Naive B cell (primary cell): ENCODE measurements around the gene NPSR1. TPM values are rescaled to one million over a fixed set of nuclear protein-coding genes. Genes with fewer than 3 reads are reported as not detected.
"Not testable (repeated sequence)": the region's sequence is repeated elsewhere in the genome, so short reads cannot be mapped to it uniquely, and the experiment has no call there.

ENCODE experiments used
- ATAC-seq, 2 donors: fragments of 150-1000 bp; cut with Tn5 transposase; 2 replicates each; pipeline ENCODE4 v1.10.0; 2021; ENCODE audit warnings: low read depth in 2 of 2, mild to moderate bottlenecking in 2 of 2, moderate library complexity in 2 of 2
- DNase-seq: peaks from one replicate; pipeline ENCODE4 v3.0.0; 2022
- H3K27ac Mint-ChIP-seq, 6 donors: one replicate each; pipeline ENCODE4 v1.8.0; 2020 to 2022; ENCODE audit warnings: mild to moderate bottlenecking in 6 of 6, mixed read lengths in 6 of 6, moderate library complexity in 5 of 6, inconsistent platforms in 2 of 6
- H3K27me3 Mint-ChIP-seq, 3 donors: one replicate each; pipeline ENCODE4 v1.8.0; 2021 to 2022; ENCODE audit warnings: mixed read lengths in 3 of 3, mild to moderate bottlenecking in 1 of 3
- H3K36me3 Mint-ChIP-seq, 2 donors: one replicate each; pipeline ENCODE4 v1.8.0; 2020 to 2022; ENCODE audit warnings: mixed read lengths in 2 of 2, inconsistent platforms in 1 of 2, mild to moderate bottlenecking in 1 of 2
- H3K4me1 Mint-ChIP-seq, 3 donors: one replicate each; pipeline ENCODE4 v1.8.0; 2020 to 2022; ENCODE audit warnings: mixed read lengths in 3 of 3, inconsistent platforms in 1 of 3, mild to moderate bottlenecking in 1 of 3, moderate library complexity in 1 of 3
- H3K4me3 Mint-ChIP-seq, 8 donors: one replicate each; pipeline ENCODE4 v1.8.0; 2020 to 2022; ENCODE audit warnings: mild to moderate bottlenecking in 8 of 8, mixed read lengths in 8 of 8, moderate library complexity in 8 of 8, inconsistent platforms in 2 of 8
- H3K9me3 Mint-ChIP-seq, 7 donors: one replicate each; pipeline ENCODE4 v1.8.0; 2020 to 2022; ENCODE audit warnings: mixed read lengths in 7 of 7, mild to moderate bottlenecking in 5 of 7, inconsistent platforms in 2 of 7, moderate library complexity in 1 of 7
- polyA plus RNA-seq, 6 donors: library from polyadenylated mRNA; unstranded; fragments of 300-500 nt; fragmentation: Illumina TruSeq; gene quantifications; one replicate each; pipeline ENCODE4 v1.2.3, GENCODE V29; 2021; ENCODE audit warnings: low read depth in 6 of 6

NPSR1 gene
- polyA plus RNA-seq, 6 donors from 2014 or later: not detected

DNA sequence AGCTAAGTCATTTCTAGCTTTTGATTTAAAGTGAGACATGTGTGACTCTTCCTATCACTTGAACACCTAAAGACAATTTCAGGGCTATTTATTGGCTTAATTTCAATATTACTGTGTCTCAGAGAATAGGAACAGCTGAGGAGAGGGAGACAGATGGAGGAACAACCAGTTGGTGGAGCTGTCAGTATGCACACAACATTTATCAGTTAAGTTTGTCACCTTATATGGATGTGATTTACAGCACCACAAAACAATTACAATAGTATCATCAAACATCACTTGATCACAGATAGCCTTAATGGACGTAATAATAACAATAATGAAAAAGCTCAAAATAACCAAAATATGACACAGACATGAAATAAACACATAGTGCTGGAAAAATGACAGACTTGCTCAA is 129.6 kb downstream of the NPSR1 start:
- ATAC-seq: no peak
- H3K27ac Mint-ChIP-seq: no peak overlapping the region
- H3K36me3 Mint-ChIP-seq: peaks cover 6 to 14% of the 10 kb centered on the region in 2 donors
- DNase-seq: no peak
- no peaks in the 10 kb centered on the region for H3K27me3 Mint-ChIP-seq
- no peak overlapping the region for H3K4me3 Mint-ChIP-seq
- H3K4me1 Mint-ChIP-seq: no peaks in the 10 kb centered on the region
- H3K9me3 Mint-ChIP-seq: peaks cover 10 to 23% (median 12%) of the 10 kb centered on the region in 7 donors

DNA sequence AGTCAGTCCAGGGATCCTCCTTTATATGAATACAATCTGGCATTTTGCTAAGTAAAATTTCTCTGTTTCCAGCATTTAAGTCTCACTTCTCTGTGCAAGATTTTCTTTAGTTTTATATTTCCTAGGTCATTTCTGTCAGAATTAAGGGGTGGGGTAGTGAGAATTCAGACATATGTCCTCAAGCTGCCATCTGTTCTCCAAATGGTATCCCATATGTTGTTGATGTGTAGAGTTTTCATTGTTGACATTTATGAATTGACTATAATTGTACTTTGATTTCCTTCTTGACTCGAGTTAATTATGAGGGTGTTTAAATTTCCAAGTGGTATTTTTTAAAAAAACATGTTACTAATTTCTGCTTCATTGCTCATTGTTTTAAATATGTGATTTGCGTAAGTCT is 148.8 kb downstream of the NPSR1 start:
- Mint-ChIP-seq H3K36me3 (no peaks in the 10 kb centered on the region), H3K4me1 (no peaks in the 10 kb centered on the region), H3K9me3 (peaks cover 0 to 10% (median 4%) of the 10 kb centered on the region in 7 donors), H3K4me3 (no peak overlapping the region), H3K27me3 (peaks cover 0 to 5% (median under 1%) of the 10 kb centered on the region in 3 donors), H3K27ac (peak overlapping the region in 1 of 6 donors; percentile 62)
- no peak for ATAC-seq
- DNase-seq: no peak

DNA sequence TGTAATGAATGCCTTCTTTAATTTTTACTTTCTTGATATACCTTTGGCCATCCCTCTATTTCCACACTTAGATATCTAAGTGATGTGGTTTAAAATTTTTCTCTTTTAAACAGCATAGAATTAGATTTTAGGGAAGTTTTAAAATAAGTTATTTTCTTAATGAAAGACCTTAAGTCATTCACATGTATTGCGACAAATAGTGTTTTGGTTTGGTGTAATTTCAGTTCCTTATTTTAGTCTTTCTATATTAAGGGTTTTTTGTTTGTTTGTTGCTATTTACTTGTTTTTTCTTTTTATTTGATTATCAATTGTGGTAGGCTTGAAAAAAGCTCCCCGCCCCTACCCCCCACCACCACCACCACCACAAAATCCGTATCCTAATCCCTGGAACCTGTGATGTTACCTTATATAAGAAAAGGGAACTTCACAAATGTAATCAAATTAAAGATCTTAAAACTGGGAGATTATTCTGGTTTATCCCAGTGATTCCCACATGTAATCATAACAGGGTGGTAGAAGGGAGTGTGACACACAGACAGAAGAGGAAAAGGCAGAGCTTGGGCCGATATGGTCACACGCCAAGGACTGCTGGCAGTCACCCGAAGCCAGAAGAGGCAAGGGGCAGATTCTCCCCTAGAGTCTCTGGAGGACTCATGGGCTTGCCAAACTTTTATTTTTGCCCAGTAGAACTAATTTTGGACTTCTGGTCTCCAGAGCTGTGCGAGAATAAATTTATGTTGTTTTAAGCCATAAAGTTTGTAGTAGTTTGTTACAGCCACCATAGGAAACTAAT is 149.7 kb downstream of the NPSR1 start:
- Mint-ChIP-seq H3K27me3 (peaks cover 0 to 5% (median 3%) of the 10 kb centered on the region in 3 donors), H3K27ac (no peak overlapping the region), H3K4me3 (no peak overlapping the region), H3K36me3 (no peaks in the 10 kb centered on the region), H3K4me1 (no peaks in the 10 kb centered on the region), H3K9me3 (peaks cover 0 to 10% (median 4%) of the 10 kb centered on the region in 7 donors)
- DNase-seq (no peak), ATAC-seq (no peak)

DNA sequence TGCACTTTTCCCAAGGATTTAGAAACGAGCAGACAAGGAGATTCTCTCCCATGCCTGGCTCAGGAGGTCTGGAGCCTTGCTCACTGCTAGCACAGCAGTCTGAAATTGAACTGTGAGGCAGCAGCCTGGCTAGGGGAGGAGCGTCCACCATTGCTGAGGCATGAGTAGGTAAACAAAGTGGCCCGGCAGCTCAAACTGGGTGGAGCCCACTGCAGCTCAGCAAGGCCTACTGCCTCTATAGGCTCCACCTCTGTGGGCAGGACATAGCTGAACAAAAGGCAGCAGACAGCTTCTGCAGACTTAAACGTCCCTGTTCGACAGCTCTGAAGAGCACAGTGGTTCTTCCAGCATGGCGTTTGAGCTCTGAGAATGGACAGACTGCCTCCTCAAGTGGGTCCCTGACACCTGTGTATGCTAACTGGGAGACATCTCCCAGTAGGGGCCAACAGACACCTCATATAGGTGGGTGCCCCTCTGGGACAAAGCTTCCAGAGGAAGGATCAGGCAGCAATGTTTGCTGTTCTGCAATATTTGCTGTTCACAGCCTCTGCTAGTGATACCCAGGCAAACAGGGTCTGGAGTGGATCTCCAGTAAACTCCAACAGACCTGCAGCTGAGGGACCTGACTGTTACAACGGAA is 156.3 kb downstream of the NPSR1 start:
- not testable (repeated sequence) for H3K4me1 Mint-ChIP-seq, DNase-seq, H3K36me3 Mint-ChIP-seq, H3K4me3 Mint-ChIP-seq, H3K27me3 Mint-ChIP-seq, ATAC-seq
- peak overlapping the region in 1 of 6 donors; percentile 38 for H3K27ac Mint-ChIP-seq
- peaks cover 0 to 11% (median 4%) of the 10 kb centered on the region in 7 donors for H3K9me3 Mint-ChIP-seq

DNA sequence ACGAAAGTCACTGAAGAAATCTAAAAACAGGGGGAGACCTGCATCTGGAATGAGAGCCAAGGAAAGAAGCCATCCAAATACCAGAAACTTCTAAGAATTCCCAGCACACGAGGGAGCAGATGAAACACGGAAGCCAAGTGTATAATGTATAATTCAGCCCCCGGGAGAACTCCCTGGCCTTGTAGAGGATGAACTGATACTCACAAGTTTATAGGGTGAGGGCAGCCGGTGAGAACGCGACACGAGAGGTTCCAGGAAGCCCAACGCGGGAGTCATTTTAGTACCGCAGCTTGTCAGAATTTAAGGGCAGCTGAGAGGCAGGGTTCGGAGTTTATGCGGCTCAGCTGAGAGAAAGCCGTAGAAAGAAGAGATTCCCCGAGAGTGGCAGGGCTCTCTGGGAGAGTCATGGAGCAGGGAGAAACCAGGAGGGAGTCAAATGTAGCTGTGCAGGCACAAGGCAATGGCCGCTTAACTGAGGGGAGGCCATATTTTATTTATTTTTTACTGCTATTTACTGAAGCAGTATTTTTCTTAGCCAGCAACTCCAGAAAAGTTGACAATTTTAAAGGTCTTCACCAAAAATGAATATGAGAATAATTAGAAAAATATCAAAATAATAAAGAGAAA is 164.0 kb downstream of the NPSR1 start:
- Mint-ChIP-seq H3K36me3 (no peaks in the 10 kb centered on the region), H3K4me3 (no peak overlapping the region), H3K9me3 (peaks cover 0 to 6% (median 0%) of the 10 kb centered on the region in 7 donors), H3K27ac (no peak overlapping the region), H3K4me1 (no peaks in the 10 kb centered on the region), H3K27me3 (no peaks in the 10 kb centered on the region)
- DNase-seq (no peak), ATAC-seq (no peak)

DNA sequence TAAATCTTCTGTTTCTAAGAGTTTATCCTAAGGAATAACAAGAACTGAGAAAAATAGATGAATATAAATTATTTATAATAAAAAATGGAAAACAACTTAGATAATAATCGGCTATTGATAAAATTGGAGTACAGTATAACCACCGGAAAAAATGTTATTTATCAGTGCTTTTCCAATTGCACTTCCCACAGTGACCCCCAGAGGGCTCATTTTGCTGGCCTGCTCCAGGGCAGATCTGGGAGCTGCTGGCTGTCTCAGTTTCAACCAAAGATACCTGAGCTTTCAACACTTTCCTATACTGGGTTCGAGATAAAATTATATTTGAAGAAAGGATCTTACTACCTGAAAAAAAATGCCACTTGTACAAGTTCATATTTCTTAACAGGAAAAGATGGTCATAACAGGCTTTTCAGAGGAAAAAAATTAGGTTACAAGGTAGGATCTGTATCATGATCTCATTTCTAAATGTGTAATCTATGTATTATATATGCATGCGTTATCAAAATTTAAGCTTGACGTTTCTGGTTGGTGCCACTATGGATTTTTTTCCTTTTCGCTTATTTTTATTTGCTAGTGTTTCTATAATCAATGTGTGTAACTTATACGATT is 165.7 kb downstream of the NPSR1 start:
- DNase-seq (peak; percentile 9), ATAC-seq (no peak)
- Mint-ChIP-seq H3K27me3 (no peaks in the 10 kb centered on the region), H3K36me3 (no peaks in the 10 kb centered on the region), H3K27ac (no peak overlapping the region), H3K4me1 (no peaks in the 10 kb centered on the region), H3K9me3 (peaks cover 0 to 5% (median 0%) of the 10 kb centered on the region in 7 donors), H3K4me3 (peak overlapping the region in 1 of 8 donors; percentile 37)

DNA sequence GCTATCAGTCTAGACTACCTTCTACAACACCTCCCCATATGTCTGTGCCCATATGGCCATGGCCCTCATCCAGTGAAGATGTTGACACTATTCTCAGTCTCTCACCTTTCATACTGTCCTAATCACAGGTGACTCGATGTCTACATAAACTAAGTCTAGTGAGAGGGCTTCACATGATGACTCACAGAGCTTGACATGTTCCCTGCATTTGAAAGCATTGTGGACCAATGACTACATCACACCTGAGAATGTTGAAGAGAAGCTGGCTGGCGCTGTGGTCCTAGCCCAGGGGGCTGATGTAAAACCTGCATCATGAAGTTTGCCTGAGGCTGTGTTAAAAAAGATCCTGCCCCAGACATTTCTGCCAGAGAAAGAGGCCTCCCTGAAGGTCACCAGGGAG is 167.2 kb downstream of the NPSR1 start:
- H3K27me3 Mint-ChIP-seq: no peaks in the 10 kb centered on the region
- no peak overlapping the region for H3K4me3 Mint-ChIP-seq
- H3K9me3 Mint-ChIP-seq: no peaks in the 10 kb centered on the region
- H3K4me1 Mint-ChIP-seq: no peaks in the 10 kb centered on the region
- no peak for DNase-seq
- H3K27ac Mint-ChIP-seq: no peak overlapping the region
- ATAC-seq: no peak
- H3K36me3 Mint-ChIP-seq: no peaks in the 10 kb centered on the region

DNA sequence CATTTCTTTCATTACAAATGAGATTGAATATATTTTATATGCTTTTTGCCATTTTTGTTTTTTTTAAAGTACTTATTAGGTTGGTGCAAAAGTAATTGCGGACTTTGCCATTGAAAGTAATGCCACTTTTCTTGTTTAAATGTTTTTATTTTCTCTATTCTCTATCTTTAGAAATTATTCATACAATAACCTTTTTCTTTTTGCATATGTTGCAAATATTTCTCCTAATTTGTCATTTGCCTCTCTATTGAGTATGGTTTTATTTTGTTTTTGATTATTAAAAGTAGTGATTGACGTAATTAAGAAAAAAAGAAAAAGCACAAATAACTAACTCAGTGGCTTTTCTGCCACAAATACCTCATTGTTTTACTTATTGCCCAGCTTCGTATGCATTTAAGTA is 172.4 kb downstream of the NPSR1 start:
- ATAC-seq (no peak), DNase-seq (no peak)
- Mint-ChIP-seq H3K27me3 (peaks cover 6 to 12% (median 11%) of the 10 kb centered on the region in 3 donors), H3K9me3 (peaks cover 0 to 2% (median 0%) of the 10 kb centered on the region in 7 donors), H3K36me3 (no peaks in the 10 kb centered on the region), H3K27ac (no peak overlapping the region), H3K4me1 (no peaks in the 10 kb centered on the region), H3K4me3 (no peak overlapping the region)

DNA sequence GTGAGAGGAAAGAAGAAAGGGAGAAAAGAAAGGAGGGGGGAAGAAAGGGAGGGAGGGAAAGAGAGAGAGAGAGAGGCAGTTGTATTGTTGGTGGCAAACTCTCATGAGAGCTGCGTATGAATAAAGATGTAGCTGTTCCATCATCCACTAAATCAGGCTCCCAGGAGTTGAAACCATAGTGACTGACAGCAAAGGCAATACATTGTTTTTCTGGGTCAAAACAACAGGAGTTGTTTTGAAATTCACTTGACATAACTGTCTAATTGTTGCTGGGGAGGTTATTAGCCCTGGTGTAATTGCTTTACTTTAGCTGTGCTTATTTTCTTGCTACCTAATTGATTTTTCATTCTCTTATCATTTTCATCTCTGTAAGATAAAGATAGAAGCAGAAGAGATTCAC is 173.4 kb downstream of the NPSR1 start:
- H3K27me3 Mint-ChIP-seq: peaks cover 6 to 12% (median 11%) of the 10 kb centered on the region in 3 donors
- H3K4me1 Mint-ChIP-seq: no peaks in the 10 kb centered on the region
- H3K9me3 Mint-ChIP-seq: peaks cover 0 to 2% (median 0%) of the 10 kb centered on the region in 7 donors
- DNase-seq: no peak
- H3K4me3 Mint-ChIP-seq: no peak overlapping the region
- no peak for ATAC-seq
- H3K27ac Mint-ChIP-seq: no peak overlapping the region
- no peaks in the 10 kb centered on the region for H3K36me3 Mint-ChIP-seq

DNA sequence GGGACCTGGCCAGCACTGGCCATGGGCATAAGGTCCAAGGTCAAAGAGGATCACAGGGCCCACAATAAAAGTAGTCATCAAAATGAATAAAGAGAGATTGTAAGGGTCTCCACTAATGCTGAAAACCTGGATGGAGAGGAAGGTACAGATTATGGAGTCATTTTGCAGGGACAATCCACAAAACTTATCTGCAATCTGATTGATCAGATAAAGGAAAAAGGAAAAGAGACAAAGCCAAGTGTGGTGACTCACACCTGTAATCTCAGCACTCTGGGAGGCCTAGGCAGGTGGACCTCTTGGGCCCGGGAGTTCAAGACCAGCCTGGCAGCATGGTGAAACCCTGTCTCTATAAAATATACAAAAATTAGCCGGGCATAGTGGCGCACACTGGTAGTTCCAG is 174.0 kb downstream of the NPSR1 start:
- Mint-ChIP-seq H3K36me3 (no peaks in the 10 kb centered on the region), H3K4me1 (no peaks in the 10 kb centered on the region), H3K27me3 (peaks cover 6 to 12% (median 11%) of the 10 kb centered on the region in 3 donors), H3K27ac (no peak overlapping the region), H3K4me3 (no peak overlapping the region), H3K9me3 (peaks cover 0 to 2% (median 0%) of the 10 kb centered on the region in 7 donors)
- DNase-seq (no peak), ATAC-seq (no peak)

DNA sequence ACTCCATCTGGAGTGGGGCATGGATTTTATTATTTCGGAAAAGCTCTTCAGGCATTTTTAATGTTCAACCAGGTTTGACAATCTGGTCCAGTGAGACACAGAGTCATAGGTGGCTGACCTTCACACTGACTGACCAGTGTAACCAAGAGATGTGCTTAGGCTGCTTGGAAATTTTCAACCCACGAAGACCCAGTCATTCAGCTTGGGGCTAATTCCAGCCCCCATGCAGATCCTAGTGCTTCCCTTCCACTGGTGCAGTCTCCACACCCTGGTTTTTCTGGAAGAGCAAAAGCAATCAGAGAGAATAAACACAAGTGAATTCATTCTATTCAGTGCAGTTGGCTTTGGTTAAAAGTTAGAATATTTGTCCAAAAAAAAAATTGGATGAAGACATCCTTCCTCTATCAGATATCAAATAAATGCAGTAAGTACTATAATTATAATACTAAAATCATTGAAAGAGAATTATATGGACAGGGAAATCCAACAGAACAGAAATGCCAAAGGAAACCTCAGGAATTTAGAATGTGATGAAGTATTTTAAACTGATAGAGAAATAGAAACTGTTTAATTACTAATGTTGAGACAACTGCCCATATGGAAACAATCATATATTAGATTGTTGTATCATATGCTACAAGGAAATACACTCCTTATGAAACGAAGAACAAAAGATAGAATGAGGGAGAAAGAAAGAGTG is 178.0 kb downstream of the NPSR1 start:
- Mint-ChIP-seq H3K36me3 (no peaks in the 10 kb centered on the region), H3K9me3 (peaks cover 0 to 4% (median 0%) of the 10 kb centered on the region in 7 donors), H3K27ac (no peak overlapping the region), H3K4me1 (no peaks in the 10 kb centered on the region), H3K4me3 (no peak overlapping the region), H3K27me3 (peaks cover 1 to 7% (median 5%) of the 10 kb centered on the region in 3 donors)
- ATAC-seq: no peak
- DNase-seq: no peak

DNA sequence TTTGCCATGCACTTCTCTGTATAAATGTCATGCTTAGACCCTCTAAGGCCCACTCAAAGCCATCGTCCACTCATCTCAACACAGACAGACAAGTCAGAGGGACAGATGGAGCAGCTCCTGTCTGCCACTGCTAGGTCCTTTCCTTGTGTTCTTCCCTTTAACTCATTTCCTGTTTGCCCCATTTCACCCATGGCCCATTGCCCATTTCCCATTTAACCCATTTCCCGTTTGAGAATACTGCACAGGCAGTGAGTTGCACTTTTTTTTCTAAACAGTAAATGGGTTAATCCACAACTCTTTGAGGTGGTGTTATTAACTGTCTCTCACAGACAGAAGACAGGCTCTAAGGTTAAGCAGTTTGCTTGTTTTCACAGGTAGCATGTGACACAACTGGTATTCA is 179.3 kb downstream of the NPSR1 start:
- H3K9me3 Mint-ChIP-seq: peaks cover 0 to 4% (median 0%) of the 10 kb centered on the region in 7 donors
- peaks cover 0 to 5% (median 0%) of the 10 kb centered on the region in 3 donors for H3K27me3 Mint-ChIP-seq
- no peak overlapping the region for H3K4me3 Mint-ChIP-seq
- ATAC-seq (no peak), DNase-seq (no peak)
- H3K36me3 Mint-ChIP-seq: no peaks in the 10 kb centered on the region
- H3K27ac Mint-ChIP-seq: no peak overlapping the region
- no peaks in the 10 kb centered on the region for H3K4me1 Mint-ChIP-seq

DNA sequence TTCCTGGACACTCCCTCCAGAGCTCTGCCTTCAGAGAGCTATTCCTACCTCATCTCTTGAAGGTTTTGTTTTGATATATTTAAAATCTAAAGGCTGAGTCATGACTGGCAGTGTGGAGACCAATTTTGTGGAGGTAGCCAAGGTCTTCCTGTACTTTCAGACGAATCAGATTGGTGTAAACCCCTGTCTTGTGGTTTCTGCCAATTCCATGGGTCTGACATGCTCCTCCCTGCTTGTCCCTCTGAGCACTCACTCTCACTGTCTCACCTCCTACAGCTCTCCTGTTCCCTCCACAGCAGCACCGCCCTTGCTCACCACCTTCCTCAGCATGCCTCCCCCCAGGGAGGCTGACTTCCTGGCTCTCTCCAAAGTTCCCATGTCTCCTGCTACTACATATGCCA is 179.8 kb downstream of the NPSR1 start:
- H3K4me1 Mint-ChIP-seq: no peaks in the 10 kb centered on the region
- H3K27me3 Mint-ChIP-seq: peaks cover 0 to 8% (median 0%) of the 10 kb centered on the region in 3 donors
- no peaks in the 10 kb centered on the region for H3K36me3 Mint-ChIP-seq
- no peak for DNase-seq
- H3K27ac Mint-ChIP-seq: no peak overlapping the region
- ATAC-seq: no peak
- no peak overlapping the region for H3K4me3 Mint-ChIP-seq
- peaks cover 0 to 6% (median 2%) of the 10 kb centered on the region in 7 donors for H3K9me3 Mint-ChIP-seq
